Astrocyte (in vitro differentiated cells and primary cell): ENCODE measurements around the gene ANKS6. TPM values are rescaled to one million over a fixed set of nuclear protein-coding genes. Genes with fewer than 3 reads are reported as not detected.

Source experiments
- DNase-seq: peaks from one replicate; pipeline ENCODE4 v3.0.0-alpha.2; 2010; ENCODE audit warnings: low read depth
- FAIRE-seq: peaks from 2 replicates; lab custom pipeline; 2011; peaks lifted over from hg19 to GRCh38; lab: Jason Lieb, UNC
- H2AFZ ChIP-seq: 2 replicates; pipeline ENCODE4 v1.6.0; 2012; ENCODE audit warnings: low read depth, low read length, inconsistent platforms
- H3K27ac ChIP-seq: 2 replicates; pipeline ENCODE4 v1.5.1; 2011; ENCODE audit warnings: low read depth, low read length, inconsistent platforms
- H3K27me3 ChIP-seq: 2 replicates; pipeline ENCODE4 v1.6.0; 2011; ENCODE audit warnings: low read length, inconsistent platforms; ENCODE audit not compliant: insufficient read depth
- H3K36me3 ChIP-seq: 2 replicates; pipeline ENCODE4 v1.5.1; 2011; ENCODE audit warnings: low read length, inconsistent platforms; ENCODE audit not compliant: insufficient read depth
- H3K4me1 ChIP-seq: 2 replicates; pipeline ENCODE4 v1.5.1; 2011; ENCODE audit warnings: low read length, inconsistent platforms; ENCODE audit not compliant: insufficient read depth
- H3K4me2 ChIP-seq: 2 replicates; pipeline ENCODE4 v1.6.0; 2012; ENCODE audit warnings: low read length, inconsistent platforms
- H3K4me3 ChIP-seq: 2 replicates; pipeline ENCODE4 v1.5.1; 2011; ENCODE audit warnings: low read depth, mild to moderate bottlenecking, low read length, inconsistent platforms; ENCODE audit not compliant: insufficient read depth
- H3K79me2 ChIP-seq: 2 replicates; pipeline ENCODE4 v1.6.0; 2012; ENCODE audit warnings: mild to moderate bottlenecking, low read length, inconsistent platforms; ENCODE audit not compliant: insufficient read depth
- H3K9ac ChIP-seq: 2 replicates; pipeline ENCODE4 v1.6.0; 2012; ENCODE audit warnings: mild to moderate bottlenecking, low read length, inconsistent platforms
- H3K9me3 ChIP-seq: 2 replicates; pipeline ENCODE4 v1.5.1; 2012; ENCODE audit warnings: low read depth, mild to moderate bottlenecking, low read length, inconsistent platforms; ENCODE audit not compliant: insufficient read depth
- H4K20me1 ChIP-seq: 2 replicates; pipeline ENCODE4 v1.6.0; 2012; ENCODE audit warnings: low read length, inconsistent platforms; ENCODE audit not compliant: insufficient read depth
- H3K27ac Mint-ChIP-seq: one replicate; pipeline ENCODE4 v1.8.0; 2021; ENCODE audit warnings: mild to moderate bottlenecking, mixed read lengths; ENCODE audit not compliant: unreplicated experiment
- H3K27me3 Mint-ChIP-seq: one replicate; pipeline ENCODE4 v1.8.0; 2021; ENCODE audit warnings: low read depth, mixed read lengths; ENCODE audit not compliant: unreplicated experiment
- H3K36me3 Mint-ChIP-seq: one replicate; pipeline ENCODE4 v1.8.0; 2021; ENCODE audit warnings: low read depth, mixed read lengths; ENCODE audit not compliant: unreplicated experiment
- H3K4me1 Mint-ChIP-seq: one replicate; pipeline ENCODE4 v1.8.0; 2021; ENCODE audit warnings: low read depth, mixed read lengths; ENCODE audit not compliant: unreplicated experiment
- H3K4me3 Mint-ChIP-seq: one replicate; pipeline ENCODE4 v1.8.0; 2021; ENCODE audit warnings: mild to moderate bottlenecking, moderate library complexity, mixed read lengths; ENCODE audit not compliant: unreplicated experiment
- H3K9me3 Mint-ChIP-seq: one replicate; pipeline ENCODE4 v1.8.0; 2021; ENCODE audit warnings: mild to moderate bottlenecking, mixed read lengths; ENCODE audit not compliant: unreplicated experiment
- EZH2 ChIP-seq: IDR thresholded peaks from 2 replicates; pipeline ENCODE4 v1.6.1; 2012; ENCODE audit warnings: mild to moderate bottlenecking, low read length, inconsistent platforms; ENCODE audit not compliant: insufficient read depth
- total RNA-seq: library from RNA; stranded (reverse); gene quantifications from 2 replicates; pipeline ENCODE4 v1.2.1, GENCODE V29; 2021
- TF ChIP-seq, protein P1 (sequence below): IDR thresholded peaks from 2 replicates; pipeline ENCODE4 v1.5.1; 2011; ENCODE audit warnings: low read depth, mild to moderate bottlenecking, inconsistent platforms, low read length, moderate library complexity; ENCODE audit not compliant: insufficient read depth

The ANKS6 gene
- total RNA-seq, 1 donor from 2014 or later, result 16.7 TPM

GRCh38 chr9:98738741-98739140 is 57.6 kb downstream of the ANKS6 start:
- Mint-ChIP-seq H3K4me1 (peaks cover 6% of the 10 kb centered on the region), H3K36me3 (peaks cover 10% of the 10 kb centered on the region), H3K27me3 (no peaks in the 10 kb centered on the region), H3K4me3 (no peak overlapping the region), H3K27ac (no peak overlapping the region), H3K9me3 (peaks cover 6% of the 10 kb centered on the region)
- Histone ChIP-seq H3K9ac (no peak overlapping the region), H4K20me1 (no peaks in the 10 kb centered on the region), H3K79me2 (no peaks in the 10 kb centered on the region), H3K4me3 (no peak overlapping the region), H3K4me2 (no peak overlapping the region), H3K27me3 (no peaks in the 10 kb centered on the region), H2AFZ (no peak overlapping the region), H3K9me3 (no peaks in the 10 kb centered on the region), H3K27ac (no peak overlapping the region), H3K4me1 (peaks cover 3% of the 10 kb centered on the region), H3K36me3 (no peaks in the 10 kb centered on the region)
- FAIRE-seq (no peak), DNase-seq (no peak)
- TF ChIP-seq, protein P1, sequence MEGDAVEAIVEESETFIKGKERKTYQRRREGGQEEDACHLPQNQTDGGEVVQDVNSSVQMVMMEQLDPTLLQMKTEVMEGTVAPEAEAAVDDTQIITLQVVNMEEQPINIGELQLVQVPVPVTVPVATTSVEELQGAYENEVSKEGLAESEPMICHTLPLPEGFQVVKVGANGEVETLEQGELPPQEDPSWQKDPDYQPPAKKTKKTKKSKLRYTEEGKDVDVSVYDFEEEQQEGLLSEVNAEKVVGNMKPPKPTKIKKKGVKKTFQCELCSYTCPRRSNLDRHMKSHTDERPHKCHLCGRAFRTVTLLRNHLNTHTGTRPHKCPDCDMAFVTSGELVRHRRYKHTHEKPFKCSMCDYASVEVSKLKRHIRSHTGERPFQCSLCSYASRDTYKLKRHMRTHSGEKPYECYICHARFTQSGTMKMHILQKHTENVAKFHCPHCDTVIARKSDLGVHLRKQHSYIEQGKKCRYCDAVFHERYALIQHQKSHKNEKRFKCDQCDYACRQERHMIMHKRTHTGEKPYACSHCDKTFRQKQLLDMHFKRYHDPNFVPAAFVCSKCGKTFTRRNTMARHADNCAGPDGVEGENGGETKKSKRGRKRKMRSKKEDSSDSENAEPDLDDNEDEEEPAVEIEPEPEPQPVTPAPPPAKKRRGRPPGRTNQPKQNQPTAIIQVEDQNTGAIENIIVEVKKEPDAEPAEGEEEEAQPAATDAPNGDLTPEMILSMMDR, result no peak
- no peak for TF ChIP-seq EZH2

GRCh38 chr9:98736226-98736625 is 60.1 kb downstream of the ANKS6 start:
- TF ChIP-seq EZH2, result no peak
- TF ChIP-seq, protein P1, result no peak
- H3K27me3 ChIP-seq, result no peaks in the 10 kb centered on the region
- no peak overlapping the region for H2AFZ ChIP-seq
- H3K9me3 Mint-ChIP-seq, result peaks cover 6% of the 10 kb centered on the region
- no peaks in the 10 kb centered on the region for H3K4me1 ChIP-seq
- H4K20me1 ChIP-seq, result no peaks in the 10 kb centered on the region
- no peak overlapping the region for H3K9ac ChIP-seq
- no peak overlapping the region for H3K27ac ChIP-seq
- no peak overlapping the region for H3K27ac Mint-ChIP-seq
- FAIRE-seq (no peak), DNase-seq (no peak)
- H3K36me3 Mint-ChIP-seq, result peaks cover 12% of the 10 kb centered on the region
- no peak overlapping the region for H3K4me2 ChIP-seq
- H3K79me2 ChIP-seq, result no peaks in the 10 kb centered on the region
- no peak overlapping the region for H3K4me3 Mint-ChIP-seq
- H3K27me3 Mint-ChIP-seq, result no peaks in the 10 kb centered on the region
- H3K4me1 Mint-ChIP-seq, result no peaks in the 10 kb centered on the region
- no peaks in the 10 kb centered on the region for H3K36me3 ChIP-seq
- no peaks in the 10 kb centered on the region for H3K9me3 ChIP-seq
- H3K4me3 ChIP-seq, result no peak overlapping the region

GRCh38 chr9:98732801-98733200 is 63.6 kb downstream of the ANKS6 start:
- Histone ChIP-seq H3K4me1 (no peaks in the 10 kb centered on the region), H3K36me3 (no peaks in the 10 kb centered on the region), H3K79me2 (no peaks in the 10 kb centered on the region), H3K9me3 (no peaks in the 10 kb centered on the region), H2AFZ (no peak overlapping the region), H3K27ac (no peak overlapping the region), H3K4me2 (no peak overlapping the region), H4K20me1 (no peaks in the 10 kb centered on the region), H3K27me3 (no peaks in the 10 kb centered on the region), H3K4me3 (no peak overlapping the region), H3K9ac (no peak overlapping the region)
- no peak overlapping the region for H3K27ac Mint-ChIP-seq
- TF ChIP-seq, protein P1, result no peak
- no peak for TF ChIP-seq EZH2
- no peak for FAIRE-seq
- no peak overlapping the region for H3K4me3 Mint-ChIP-seq
- H3K4me1 Mint-ChIP-seq, result no peaks in the 10 kb centered on the region
- peaks cover 12% of the 10 kb centered on the region for H3K36me3 Mint-ChIP-seq
- peaks cover 10% of the 10 kb centered on the region for H3K27me3 Mint-ChIP-seq
- DNase-seq, result no peak
- H3K9me3 Mint-ChIP-seq, result no peaks in the 10 kb centered on the region
